IMR-90 (cell line): ENCODE data around the gene SENP2. TPM values are rescaled to one million over a fixed set of nuclear protein-coding genes. Genes with fewer than 3 reads are reported as not detected.

Experiments used
- ATAC-seq: fragments of 200-7000 bp; cut with Tn5 transposase; 2 replicates; pipeline ENCODE4 v1.9.1; 2020; ENCODE audit warnings: low read depth, mild to moderate bottlenecking, moderate library complexity
- BruUV-seq: library from RNA; stranded (reverse); fragments of 400-500 nt; replicated peaks from 2 replicates; lab custom pipeline; 2021; lab: Mats Ljungman, UMichigan
- CTCF ChIA-PET: fragments of 300-600 bp; formaldehyde crosslinking; extraction: SDS; loops from one replicate; lab custom pipeline; 2021; ENCODE audit warnings: antibody characterized with exemption; lab: Yijun Ruan, JAX
- POLR2A ChIA-PET: fragments of 300-600 bp; sonication (Branson Sonifier 250); formaldehyde crosslinking; loops from one replicate; lab custom pipeline; 2022; ENCODE audit warnings: antibody characterized with exemption; ENCODE audit not compliant: unreplicated experiment; lab: Charles Lee
- DNase-seq: peaks from one replicate; pipeline ENCODE4 v3.0.0; 2013
- H2AFZ ChIP-seq: replicated peaks from 2 replicates; pipeline ENCODE3; 2013; ENCODE audit warnings: low read length, mild to moderate bottlenecking; ENCODE audit not compliant: poor library complexity
- H2AK5ac ChIP-seq: 2 replicates; pipeline ENCODE4 v1.6.1; 2013; ENCODE audit warnings: low read depth, low read length, inconsistent platforms
- H2AK9ac ChIP-seq: replicated peaks from 2 replicates; pipeline ENCODE3; 2013; ENCODE audit warnings: mild to moderate bottlenecking, low read depth, low read length, moderate library complexity; ENCODE audit not compliant: poor library complexity
- H2BK120ac ChIP-seq: 2 replicates; pipeline ENCODE4 v1.6.1; 2013; ENCODE audit warnings: low read depth, low read length, inconsistent platforms
- H2BK15ac ChIP-seq: 3 replicates; pipeline ENCODE4 v1.6.1; 2013; ENCODE audit warnings: low read depth, low read length, inconsistent platforms
- H2BK20ac ChIP-seq: 2 replicates; pipeline ENCODE4 v1.6.1; 2013; ENCODE audit warnings: low read depth, mild to moderate bottlenecking, inconsistent platforms, low read length, moderate library complexity
- H2BK5ac ChIP-seq: 2 replicates; pipeline ENCODE4 v1.6.1; 2013; ENCODE audit warnings: mild to moderate bottlenecking, low read depth, low read length, inconsistent platforms; ENCODE audit not compliant: poor library complexity, severe bottlenecking
- H3K14ac ChIP-seq: replicated peaks from 2 replicates; pipeline ENCODE4 v1.6.1; 2013; ENCODE audit warnings: low read depth, low read length, inconsistent platforms
- H3K18ac ChIP-seq: 2 replicates; pipeline ENCODE4 v1.6.1; 2013; ENCODE audit warnings: low read depth, low read length, control low read depth
- H3K23ac ChIP-seq: 2 replicates; pipeline ENCODE4 v1.6.1; 2013; ENCODE audit warnings: low read depth, low read length, inconsistent platforms
- H3K27ac ChIP-seq: 2 replicates; pipeline ENCODE4 v1.5.1; 2013; ENCODE audit warnings: mild to moderate bottlenecking, control low read depth, low read length; ENCODE audit not compliant: insufficient read depth
- H3K27me3 ChIP-seq: 2 replicates; pipeline ENCODE4 v1.6.1; 2013; ENCODE audit warnings: low read length; ENCODE audit not compliant: control insufficient read depth, insufficient read depth
- H3K36me3 ChIP-seq: 2 replicates; pipeline ENCODE4 v1.6.1; 2013; ENCODE audit warnings: low read length, mixed read lengths; ENCODE audit not compliant: control insufficient read depth, insufficient read depth
- H3K4ac ChIP-seq: 2 replicates; pipeline ENCODE4 v1.6.1; 2013; ENCODE audit warnings: low read depth, low read length, inconsistent platforms
- H3K4me1 ChIP-seq: 2 replicates; pipeline ENCODE4 v1.6.1; 2013; ENCODE audit warnings: low read length, mixed read lengths; ENCODE audit not compliant: control insufficient read depth, insufficient read depth
- H3K4me2 ChIP-seq: 2 replicates; pipeline ENCODE4 v1.6.1; 2013; ENCODE audit warnings: low read depth, mild to moderate bottlenecking, control low read depth, low read length, moderate library complexity
- H3K4me3 ChIP-seq: 2 replicates; pipeline ENCODE4 v1.5.1; 2013; ENCODE audit warnings: low read depth, mild to moderate bottlenecking, control low read depth, low read length, moderate library complexity; ENCODE audit not compliant: insufficient read depth
- H3K56ac ChIP-seq: 2 replicates; pipeline ENCODE4 v1.6.1; 2013; ENCODE audit warnings: low read length, inconsistent platforms; ENCODE audit not compliant: insufficient read depth; ENCODE audit errors: extremely low read depth
- H3K79me1 ChIP-seq, 2 experiments: 2 replicates each; pipeline ENCODE4 v1.6.1; 2013; ENCODE audit warnings: low read length in 2 of 2, inconsistent platforms in 1 of 2, low read depth in 1 of 2
- H3K9ac ChIP-seq: 2 replicates; pipeline ENCODE4 v1.6.1; 2013; ENCODE audit warnings: low read depth, low read length, control low read depth
- H3K9me1 ChIP-seq: 2 replicates; pipeline ENCODE4 v1.6.1; 2013; ENCODE audit warnings: low read length, inconsistent platforms; ENCODE audit not compliant: insufficient read depth
- H3K9me3 ChIP-seq: 2 replicates; pipeline ENCODE4 v1.6.1; 2013; ENCODE audit warnings: low read length; ENCODE audit not compliant: control insufficient read depth, insufficient read depth
- H4K20me1 ChIP-seq: 2 replicates; pipeline ENCODE4 v1.6.1; 2013; ENCODE audit warnings: low read length, inconsistent platforms; ENCODE audit not compliant: insufficient read depth
- H4K5ac ChIP-seq: 2 replicates; pipeline ENCODE4 v1.6.1; 2013; ENCODE audit warnings: mild to moderate bottlenecking, low read depth, low read length, control low read depth
- H4K8ac ChIP-seq, 2 experiments: 2 replicates each; pipeline ENCODE4 v1.6.1; 2013; ENCODE audit warnings: low read depth in 2 of 2, low read length in 2 of 2, control low read depth in 1 of 2, inconsistent platforms in 1 of 2
- H4K91ac ChIP-seq: 2 replicates; pipeline ENCODE4 v1.6.1; 2013; ENCODE audit warnings: low read depth, low read length, inconsistent platforms; ENCODE audit not compliant: insufficient read depth
- BHLHE40 ChIP-seq: fragments of 150-350 bp; IDR thresholded peaks from 2 replicates; pipeline ENCODE4 v1.6.1; 2016; ENCODE audit warnings: mild to moderate bottlenecking, low read depth, low read length
- CEBPB ChIP-seq: IDR thresholded peaks from 2 replicates; pipeline ENCODE4 v1.6.1; 2012; ENCODE audit warnings: low read depth, low read length, improper control_type of control experiment
- CHD1 ChIP-seq: IDR thresholded peaks from 2 replicates; pipeline ENCODE4 v1.6.1; 2012; ENCODE audit warnings: low read depth, low read length, improper control_type of control experiment
- ELK1 ChIP-seq: fragments of 150-350 bp; IDR thresholded peaks from 2 replicates; pipeline ENCODE4 v1.6.1; 2016; ENCODE audit warnings: low read depth, mild to moderate bottlenecking, low read length, moderate library complexity, borderline replicate concordance
- FOS ChIP-seq: fragments of 150-350 bp; IDR thresholded peaks from 2 replicates; pipeline ENCODE4 v1.6.1; 2016; ENCODE audit warnings: low read depth, low read length
- MAFK ChIP-seq: IDR thresholded peaks from 2 replicates; pipeline ENCODE4 v1.6.1; 2012; ENCODE audit warnings: low read depth, low read length, improper control_type of control experiment
- MAZ ChIP-seq: IDR thresholded peaks from 2 replicates; pipeline ENCODE4 v1.6.1; 2012; ENCODE audit warnings: low read depth, mild to moderate bottlenecking, low read length, improper control_type of control experiment, moderate library complexity, borderline replicate concordance
- MXI1 ChIP-seq: IDR thresholded peaks from 2 replicates; pipeline ENCODE4 v1.6.1; 2012; ENCODE audit warnings: low read depth, mild to moderate bottlenecking, low read length, moderate library complexity, borderline replicate concordance
- NFE2L2 ChIP-seq: fragments of 150-350 bp; IDR thresholded peaks from 2 replicates; pipeline ENCODE4 v1.6.1; 2016; ENCODE audit warnings: low read depth, mild to moderate bottlenecking, low read length
- POLR2A ChIP-seq: IDR thresholded peaks from 2 replicates; pipeline ENCODE4 v1.6.1; 2012; ENCODE audit warnings: mild to moderate bottlenecking, low read depth, low read length
- RAD21 ChIP-seq: IDR thresholded peaks from 2 replicates; pipeline ENCODE4 v1.6.1; 2012; ENCODE audit warnings: low read length, improper control_type of control experiment
- RCOR1 ChIP-seq: IDR thresholded peaks from 2 replicates; pipeline ENCODE4 v1.6.1; 2012; ENCODE audit warnings: mild to moderate bottlenecking, low read length, improper control_type of control experiment; ENCODE audit not compliant: insufficient replicate concordance
- RFX5 ChIP-seq: IDR thresholded peaks from 2 replicates; pipeline ENCODE4 v1.8.0; 2012; ENCODE audit warnings: low read depth, mild to moderate bottlenecking, low read length, moderate library complexity
- SMC3 ChIP-seq: fragments of 150-350 bp; IDR thresholded peaks from 2 replicates; pipeline ENCODE4 v1.6.1; 2016; ENCODE audit warnings: low read depth, mild to moderate bottlenecking, antibody characterized with exemption, low read length, moderate library complexity
- USF2 ChIP-seq: fragments of 150-350 bp; IDR thresholded peaks from 2 replicates; pipeline ENCODE4 v1.6.1; 2017; ENCODE audit warnings: mild to moderate bottlenecking, antibody characterized with exemption, low read length, low read depth
- WGBS, 2 experiments: methylation state at CpG; one replicate each; pipeline versions ENCODE4 v1.1.5 to v1.1.7; 2013; ENCODE audit warnings: missing lambda C conversion rate in 2 of 2; ENCODE audit not compliant: insufficient read length in 1 of 2; ENCODE audit errors: extremely low coverage in 2 of 2; 5-methylcytosine and 5-hydroxymethylcytosine counted together
- dilution Hi-C: fragments of 300-500 bp; cut with HindIII; formaldehyde crosslinking; loops from one replicate; pipeline ENCODE4 v1.14.3; 2018; ENCODE audit warnings: low sequenced_read_pairs; ENCODE audit not compliant: unreplicated experiment
- in situ Hi-C: fragments of 300-500 bp; cut with MboI; formaldehyde crosslinking; loops from 3 replicates; pipeline ENCODE4 v1.14.3; 2019; ENCODE audit warnings: low sequenced_read_pairs, inconsistent platforms, mixed read lengths
- intact Hi-C: fragments of 100-400 bp; cut with micrococcal nuclease; formaldehyde crosslinking; loops from 2 replicates; pipeline ENCODE4 v1.10.0; 2022
- polyA plus RNA-seq, 3 experiments: library from polyadenylated mRNA; depleted of rRNA; stranded (reverse); fragments of >200 nt; gene quantifications; 2 replicates each; pipeline ENCODE4 v1.2.3, GENCODE V29; 2012; ENCODE audit warnings: low replicate concordance in 1 of 3
- total RNA-seq: library from RNA; depleted of rRNA; stranded (reverse); fragments of >200 nt; gene quantifications from 2 replicates; pipeline ENCODE4 v1.2.3, GENCODE V29; 2012

SENP2 gene
- total and polyA plus RNA-seq, 2 of the 4 experiments (the other 2 are of a cell fraction) = 9.4 to 15.2 TPM

- ATAC-seq = peak; percentile 9
- Histone ChIP-seq H3K18ac (no peak overlapping the region), H3K27me3 (no peaks in the 10 kb centered on the region), H3K4me1 (peaks cover 31% of the 10 kb centered on the region), H3K4me2 (no peak overlapping the region), H3K79me1 (peaks cover 18 to 54% of the 10 kb centered on the region in 2 experiments), H2BK5ac (peak overlapping the region; percentile 40), H4K8ac (peak overlapping the region; percentile 7 to 23; a peak in 3 of 4 replicates), H3K36me3 (peaks cover 39% of the 10 kb centered on the region), H3K9me3 (no peaks in the 10 kb centered on the region), H4K91ac (peak overlapping the region; percentile 27), H2AK5ac (peak overlapping the region; percentile 15; the same call in 1 of the 2 replicates), H4K20me1 (peaks cover 51% of the 10 kb centered on the region), H3K56ac (no peak overlapping the region), H3K4me3 (no peak overlapping the region), H4K5ac (peak overlapping the region; percentile 21), H3K9me1 (peaks cover 23% of the 10 kb centered on the region), H3K23ac (peak overlapping the region; percentile 58), H3K4ac (peak overlapping the region; percentile 59), H3K14ac (peak overlapping the region; percentile 51; the same call in 1 of the 2 replicates), H2BK15ac (0 out of 3 replicates have a peak overlapping the region, but pooled peaks have one; percentile 11), H2AK9ac (peak overlapping the region; percentile 18), H3K27ac (peak overlapping the region; percentile 11; the same call in 1 of the 2 replicates), H2AFZ (no peak overlapping the region), H2BK120ac (peak overlapping the region; percentile 51; the same call in 1 of the 2 replicates), H3K9ac (no peak overlapping the region; the same call in 1 of the 2 replicates), H2BK20ac (0 out of 2 replicates have a peak overlapping the region, but pooled peaks have one; percentile 21)
- in situ Hi-C loops (loop anchor here (25.0 kb wide), 2 partner anchors 252 to 602 kb away; no protein-coding TSS in a partner anchor), dilution Hi-C loops (no loop called here), intact Hi-C loops (loop anchor here (2.0 to 10.0 kb wide), 6 partner anchors 72 to 395 kb away; no protein-coding TSS in a partner anchor)
- peak; percentile 81 for DNase-seq
- WGBS, 2 experiments = no CpG with 5 or more reads among the region's 18 CpGs
- POLR2A ChIA-PET = no interaction called here
- BruUV-seq = TSS peak; percentile 1
- CTCF ChIA-PET = interaction anchor here (0.5 to 3.1 kb wide), 40 partner anchors 8 to 885 kb away, joined by 3 to 14 read pairs (median 3); partner anchors contain the start of gene TRA2B
- TF ChIP-seq USF2 (no peak), RAD21 (peak; percentile 91), RFX5 (no peak), POLR2A (no peak), ELK1 (no peak), FOS (no peak), CHD1 (no peak), MAFK (peak; percentile 81), NFE2L2 (no peak), CEBPB (no peak), BHLHE40 (no peak), MXI1 (no peak), SMC3 (peak; percentile 54), RCOR1 (no peak), MAZ (no peak)
Observed at GRCh38 chr3:185659942-185660921, 74.1 kb downstream of the SENP2 start.
